Stimulated activated CD4-positive, alpha-beta T cell treated with anti-CD3 and anti-CD28 coated beads, Interleukin-12 subunit alpha, Interleukin-12 subunit beta, amount 100 ng/mL, for 48 hours (primary cell): ENCODE data around the gene RIMS4.

ENCODE experiments used
- DNase-seq, 3 donors: peaks; one replicate each; pipeline ENCODE4 v3.0.0-alpha.2; 2020; ENCODE audit warnings: low read depth in 2 of 3, low spot score in 1 of 3

The RIMS4 gene

GRCh38 chr20:44743916-44744655 lies 66.3 kb downstream of the RIMS4 start:
- no peak for DNase-seq

GRCh38 chr20:44743080-44743701 lies 67.2 kb downstream of the RIMS4 start:
- no peak for DNase-seq

DNA sequence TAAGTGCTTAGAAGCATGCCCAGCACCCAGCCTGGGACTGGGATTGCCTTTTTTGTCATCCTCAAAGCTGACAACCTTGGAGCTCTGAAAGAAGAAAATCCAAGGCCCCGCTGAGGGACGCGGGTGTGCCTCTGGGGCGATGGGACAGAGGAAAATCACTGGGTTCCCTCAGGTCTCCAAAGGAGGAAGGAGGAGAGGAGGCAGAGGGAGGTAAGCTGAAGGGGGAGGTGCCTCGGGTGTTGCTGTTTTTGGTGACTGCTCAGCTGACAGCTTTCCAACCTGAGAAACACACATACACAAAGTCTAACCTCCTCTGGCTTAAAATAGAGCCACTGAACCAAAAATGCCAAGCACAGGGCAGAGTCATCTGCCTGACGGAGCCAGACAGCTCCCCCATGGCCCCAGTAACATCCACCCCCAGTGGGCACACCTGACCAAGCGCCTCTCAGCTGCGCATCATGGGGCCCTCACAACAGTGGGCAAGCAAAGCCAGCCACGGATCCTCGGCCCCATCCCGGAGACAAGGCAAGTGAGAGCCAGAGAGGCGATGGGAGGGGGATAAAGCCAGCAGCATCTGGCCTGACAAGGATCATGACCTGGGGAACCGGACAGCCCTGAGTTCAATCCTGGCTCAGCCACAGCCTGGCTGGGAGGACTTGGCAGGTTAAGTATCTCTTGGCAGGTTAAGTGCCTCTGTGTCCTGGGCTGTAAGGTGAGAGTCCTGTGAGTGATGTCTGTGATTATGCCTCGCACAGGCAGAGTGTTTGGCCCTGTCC lies 67.9 kb downstream of the RIMS4 start:
- DNase-seq, result no peak

DNA sequence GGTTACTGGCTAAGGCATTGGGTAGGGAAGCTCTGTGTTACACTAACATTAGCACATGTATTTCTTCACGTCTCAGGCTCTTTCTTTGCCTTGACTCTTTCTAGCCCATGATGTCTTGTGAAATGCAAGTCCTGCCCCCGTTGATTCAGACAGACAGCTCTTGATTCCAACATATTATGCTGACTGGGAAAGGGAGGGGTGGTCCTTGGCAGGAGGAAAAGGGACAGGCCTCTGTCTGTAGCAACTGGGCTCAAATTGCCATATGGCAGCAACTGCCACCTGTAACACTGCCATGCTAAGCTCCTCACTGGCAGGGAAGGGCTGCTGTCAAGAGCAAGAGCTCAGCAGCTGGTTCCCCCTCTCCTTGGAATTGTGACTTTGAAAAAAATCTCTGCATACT lies 70.4 kb downstream of the RIMS4 start:
- no peak for DNase-seq

DNA sequence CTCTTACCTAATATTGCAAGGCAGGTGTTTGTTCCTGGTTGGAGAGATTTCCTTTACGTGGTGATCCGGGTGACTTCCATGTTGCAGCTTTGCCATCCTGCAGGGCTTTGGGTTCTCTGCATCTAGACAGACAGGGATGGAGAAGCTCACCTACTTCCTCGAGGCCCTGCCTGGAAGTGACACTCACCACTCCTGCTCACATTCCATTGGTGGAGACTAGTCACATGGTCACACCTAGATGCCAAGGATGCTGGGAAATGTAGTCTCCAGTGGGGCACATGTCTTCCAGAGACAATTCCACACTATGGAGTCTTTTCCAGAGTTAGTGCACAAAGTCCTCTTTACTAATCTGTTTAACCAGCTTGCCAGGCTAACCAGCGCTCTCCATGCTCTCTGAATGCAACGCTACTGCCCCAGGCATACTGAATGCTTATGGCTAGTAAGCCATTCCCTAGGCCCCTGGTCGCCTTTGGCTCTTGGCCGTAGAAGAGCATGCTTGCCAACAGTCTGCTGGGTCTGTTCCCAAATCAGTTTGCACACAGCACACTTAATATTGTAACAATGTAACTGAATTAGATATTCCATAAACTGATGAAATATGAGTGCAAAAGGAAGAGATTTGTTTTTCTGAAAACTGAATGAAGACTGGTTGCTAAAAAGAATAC lies 71.4 kb downstream of the RIMS4 start:
- peak in 2 of 3 donors; percentile 40 to 51 for DNase-seq

DNA sequence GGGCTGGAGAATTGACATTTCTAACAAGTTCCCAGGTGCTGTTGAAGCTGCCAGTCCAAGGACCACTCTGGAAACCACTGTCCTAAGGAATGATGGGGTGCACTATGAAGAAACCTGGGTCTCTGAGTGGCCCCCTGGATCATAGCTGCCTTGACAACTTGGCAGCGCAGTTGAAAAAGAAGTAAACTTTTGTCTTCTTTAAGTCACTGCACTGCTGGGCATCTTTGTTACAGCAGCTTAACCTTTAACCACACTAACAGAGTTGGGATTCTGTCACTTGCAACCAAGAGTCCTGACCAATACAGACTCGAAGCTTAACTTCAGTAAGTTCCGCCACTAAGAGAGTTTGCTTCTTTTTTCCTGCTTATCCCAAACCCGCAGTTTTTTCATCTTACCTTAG lies 73.2 kb downstream of the RIMS4 start:
- no peak for DNase-seq

DNA sequence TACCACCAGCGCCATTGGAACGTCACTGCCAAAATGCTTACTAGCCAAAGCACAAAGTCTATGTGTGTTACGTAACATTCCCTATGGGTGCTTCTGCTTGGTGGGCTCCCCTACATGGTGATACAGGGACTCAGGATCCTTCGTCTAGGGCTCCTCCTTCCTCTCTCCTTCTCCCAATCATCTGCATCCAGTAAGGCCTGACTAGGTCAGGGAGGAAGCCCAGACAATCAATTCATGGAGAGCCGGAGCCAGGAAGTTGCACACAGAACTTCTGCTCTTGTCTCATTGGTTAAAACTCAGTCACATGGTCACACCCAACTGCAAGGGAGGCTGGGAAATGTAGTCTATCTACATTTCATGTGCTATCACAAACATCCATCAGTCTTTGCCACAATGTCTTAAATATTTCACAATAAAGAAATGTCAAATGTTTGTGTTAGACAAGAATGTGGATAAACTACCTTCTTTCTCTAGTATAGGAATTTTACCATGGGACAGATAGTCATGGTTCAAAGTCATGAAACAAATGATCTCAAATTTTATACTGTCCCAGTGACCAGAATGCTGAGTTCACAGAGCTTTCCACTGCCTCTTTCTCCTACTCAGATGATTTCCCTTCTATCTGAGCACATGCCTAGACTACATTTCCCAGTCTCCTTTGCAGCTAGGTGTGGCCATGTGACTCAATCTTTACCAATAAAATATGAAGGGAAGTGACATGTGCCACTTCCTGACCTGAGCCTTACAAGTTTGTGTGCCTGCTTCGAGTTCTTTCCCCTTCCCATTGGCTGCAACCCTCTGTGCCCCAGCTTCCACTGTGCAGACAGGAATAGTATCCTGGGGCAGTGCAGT lies 74.0 kb downstream of the RIMS4 start:
- DNase-seq, result peak in 1 of 3 donors; percentile 34

- no peak for DNase-seq
These were observed 74.6 kb downstream of the RIMS4 start for GRCh38 chr20:44735816-44736169.

DNA sequence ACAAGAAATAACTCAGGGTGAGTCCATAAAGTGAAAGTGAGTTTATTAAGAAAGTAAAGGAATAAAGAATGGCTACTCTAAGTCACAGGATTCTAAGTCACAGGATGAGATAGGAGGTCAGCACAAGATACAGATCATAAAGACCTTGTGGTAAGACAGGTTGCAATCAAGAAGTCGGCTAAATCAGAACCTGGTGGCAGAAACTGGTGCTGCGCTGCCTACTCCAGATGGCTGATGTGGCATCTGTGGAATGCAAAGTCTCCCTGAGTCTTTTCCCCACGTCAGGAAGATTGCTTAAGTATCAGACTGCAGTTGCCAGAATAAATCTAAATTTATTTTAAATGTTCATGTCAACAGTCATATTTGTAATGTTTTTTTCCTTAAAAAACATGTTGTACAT lies 75.4 kb downstream of the RIMS4 start:
- DNase-seq, result no peak

DNA sequence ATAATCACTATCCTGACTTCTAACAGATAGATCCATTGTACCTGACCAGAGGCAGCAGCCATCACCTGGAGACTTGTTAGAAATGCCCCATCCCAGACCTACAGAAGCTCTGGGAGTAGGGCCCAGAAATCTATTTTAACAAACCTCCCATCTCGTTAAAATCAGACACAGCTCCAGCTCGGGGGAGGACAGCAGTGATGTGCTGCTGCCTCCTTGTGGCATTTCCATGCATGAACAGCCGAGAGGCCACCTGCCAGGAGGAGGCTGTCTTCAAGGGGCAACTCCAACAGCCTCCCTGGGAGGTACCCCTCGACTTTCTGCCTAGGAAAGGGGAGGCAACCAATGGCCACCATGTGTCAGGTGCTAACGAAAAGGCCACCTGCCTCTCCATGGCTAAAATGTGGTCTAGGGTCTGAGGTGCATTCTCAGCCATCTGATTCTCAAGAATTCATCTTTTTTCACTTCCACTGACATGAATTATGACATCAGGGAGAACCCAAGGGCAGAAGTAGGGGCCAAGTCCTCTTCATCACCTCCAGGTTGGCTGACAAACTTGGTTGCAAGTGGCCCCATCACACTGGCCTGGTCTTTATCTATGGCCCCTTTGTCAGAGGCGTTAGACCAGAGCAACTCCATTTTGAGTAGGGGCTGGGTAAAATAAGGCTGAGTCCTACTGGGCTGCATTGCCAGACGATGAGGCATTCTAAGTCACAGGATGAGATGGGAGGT lies 76.8 kb downstream of the RIMS4 start:
- DNase-seq, result peak in 2 of 3 donors; percentile 45 to 55

DNA sequence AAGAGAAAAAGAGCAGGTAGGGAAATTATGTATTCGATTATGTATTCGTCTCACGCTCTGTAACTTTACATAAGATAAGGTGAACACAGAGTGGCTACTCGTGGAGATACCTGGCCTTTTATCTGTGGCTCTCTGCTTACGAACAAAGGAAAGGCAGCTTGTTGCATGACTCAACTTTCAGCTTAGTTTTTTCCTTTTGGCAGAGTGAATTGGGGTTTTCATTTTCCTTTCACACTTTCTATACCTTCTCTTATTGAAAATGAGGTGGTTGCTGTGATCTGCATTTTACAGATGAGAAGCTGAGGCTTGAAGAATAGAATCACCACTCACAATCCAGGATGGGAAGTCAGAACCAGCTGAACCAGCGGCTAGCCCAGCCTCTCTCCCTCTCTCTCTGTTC lies 78.0 kb downstream of the RIMS4 start:
- no peak for DNase-seq

GRCh38 chr20:44731657-44732056 lies 78.7 kb downstream of the RIMS4 start:
- no peak for DNase-seq

- DNase-seq, result no peak
These were observed 79.9 kb downstream of the RIMS4 start for GRCh38 chr20:44730441-44730840.

- no peak for DNase-seq
These were observed 81.4 kb downstream of the RIMS4 start for GRCh38 chr20:44728801-44729443.

DNA sequence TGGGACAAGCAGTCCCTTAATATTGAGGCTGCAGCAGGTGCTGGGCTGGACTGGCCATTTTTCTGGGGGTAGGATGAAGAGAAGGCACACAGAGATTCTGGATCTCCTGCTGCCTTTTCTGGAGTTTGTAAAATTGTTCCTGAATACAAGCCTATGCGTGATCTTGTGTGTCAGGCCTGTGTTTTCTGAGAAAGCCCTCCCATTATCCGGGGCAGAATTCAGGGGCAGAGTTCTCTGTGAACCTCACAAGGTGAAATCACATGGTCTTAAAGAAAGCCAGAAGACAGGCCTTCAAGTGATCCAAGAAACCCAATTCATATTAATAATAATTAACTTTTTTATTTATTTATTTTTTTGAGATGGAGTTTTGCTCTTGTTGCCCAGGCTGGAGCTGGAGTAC lies 82.7 kb downstream of the RIMS4 start:
- no peak for DNase-seq

DNA sequence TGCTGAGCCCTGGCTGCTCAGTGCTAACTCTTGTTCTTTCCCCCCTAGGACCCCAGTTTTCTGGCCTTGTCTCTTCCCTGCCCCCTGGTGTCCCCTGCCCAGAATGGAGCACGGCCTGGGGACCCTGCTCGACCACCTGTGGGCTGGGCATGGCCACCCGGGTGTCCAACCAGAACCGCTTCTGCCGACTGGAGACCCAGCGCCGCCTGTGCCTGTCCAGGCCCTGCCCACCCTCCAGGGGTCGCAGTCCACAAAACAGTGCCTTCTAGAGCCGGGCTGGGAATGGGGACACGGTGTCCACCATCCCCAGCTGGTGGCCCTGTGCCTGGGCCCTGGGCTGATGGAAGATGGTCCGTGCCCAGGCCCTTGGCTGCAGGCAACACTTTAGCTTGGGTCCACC lies 83.3 kb downstream of the RIMS4 start:
- DNase-seq, result no peak

DNA sequence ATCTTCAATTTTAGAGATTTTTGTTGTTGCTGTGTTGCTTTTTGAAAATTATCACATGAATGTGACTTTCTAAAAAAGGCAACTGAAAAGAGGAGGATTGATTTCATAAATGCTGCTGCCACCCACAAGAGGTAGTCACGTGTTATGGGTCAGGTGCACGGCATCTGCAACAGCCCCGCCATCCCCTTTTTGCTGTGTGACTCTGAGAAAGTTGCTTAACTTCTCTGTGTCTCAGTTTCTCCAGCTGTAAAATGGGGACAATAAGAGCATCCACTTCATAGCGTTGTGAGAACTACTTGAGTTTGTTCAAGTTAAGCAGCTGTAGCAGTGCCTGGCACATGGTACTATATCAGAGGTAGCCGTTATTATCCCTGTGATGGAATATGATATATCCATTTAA lies 84.5 kb downstream of the RIMS4 start:
- no peak for DNase-seq

GRCh38 chr20:44724423-44725091 lies 85.8 kb downstream of the RIMS4 start:
- DNase-seq, result no peak

GRCh38 chr20:44723798-44724362 lies 86.5 kb downstream of the RIMS4 start:
- no peak for DNase-seq
